AG08395 (cell line): ENCODE data around the gene DEPDC5.

Experiments
- DNase-seq: peaks from one replicate; pipeline ENCODE4 v3.0.0; 2012; ENCODE audit warnings: mixed read lengths, low spot score

Gene DEPDC5

GRCh38 chr22:31852691-31853421, 99.0 kb downstream of the DEPDC5 start:
- no peak for DNase-seq

- DNase-seq, result no peak
Measured at GRCh38 chr22:31853736-31854495, 100.1 kb downstream of the DEPDC5 start.

- DNase-seq, result no peak
Measured at GRCh38 chr22:31857247-31857646, 103.4 kb downstream of the DEPDC5 start.

- no peak for DNase-seq
Measured at GRCh38 chr22:31861226-31861840, 107.5 kb downstream of the DEPDC5 start.

GRCh38 chr22:31866918-31867317, 113.1 kb downstream of the DEPDC5 start:
- DNase-seq, result no peak

- no peak for DNase-seq
Measured at GRCh38 chr22:31867386-31868153, 113.8 kb downstream of the DEPDC5 start.

GRCh38 chr22:31869739-31870138, 115.9 kb downstream of the DEPDC5 start:
- no peak for DNase-seq

- DNase-seq, result peak; percentile 84
Measured at GRCh38 chr22:31870890-31871289, 117.1 kb downstream of the DEPDC5 start.

- no peak for DNase-seq
Measured at GRCh38 chr22:31871480-31871879, 117.7 kb downstream of the DEPDC5 start.

GRCh38 chr22:31872209-31872608, 118.4 kb downstream of the DEPDC5 start:
- DNase-seq, result no peak

- DNase-seq, result no peak
Measured at GRCh38 chr22:31874821-31875220, 121.0 kb downstream of the DEPDC5 start.

- peak; percentile 54 for DNase-seq
Measured at GRCh38 chr22:31876156-31876920, 122.5 kb downstream of the DEPDC5 start.

GRCh38 chr22:31879585-31879984, 125.8 kb downstream of the DEPDC5 start:
- no peak for DNase-seq

GRCh38 chr22:31881200-31881599, 127.4 kb downstream of the DEPDC5 start:
- DNase-seq, result no peak

GRCh38 chr22:31881865-31882264, 128.0 kb downstream of the DEPDC5 start:
- no peak for DNase-seq

- no peak for DNase-seq
Measured at GRCh38 chr22:31882971-31883370, 129.2 kb downstream of the DEPDC5 start.

GRCh38 chr22:31883989-31884388, 130.2 kb downstream of the DEPDC5 start:
- DNase-seq, result no peak

- no peak for DNase-seq
Measured at GRCh38 chr22:31891366-31892079, 137.7 kb downstream of the DEPDC5 start.

- no peak for DNase-seq
Measured at GRCh38 chr22:31892080-31892433, 138.2 kb downstream of the DEPDC5 start.

- no peak for DNase-seq
Measured at GRCh38 chr22:31893460-31893859, 139.6 kb downstream of the DEPDC5 start.
